GM18873 (cell line): Measurements from ENCODE around the gene CHST10.
"Not testable (repeated sequence)": the region's sequence is repeated elsewhere in the genome, so short reads cannot be mapped to it uniquely, and the experiment has no call there.

ENCODE experiments used
- ATAC-seq: cut with Tn5 transposase; IDR thresholded peaks from one replicate; pipeline ENCODE4 v1.9.1; 2021; ENCODE audit warnings: mild to moderate bottlenecking, moderate library complexity, moderate number of reproducible peaks; ENCODE audit not compliant: unreplicated experiment, low FRiP score

CHST10 gene

GRCh38 chr2:100344433-100344832 lies 73.0 kb downstream of the CHST10 start:
- no peak for ATAC-seq

- not testable (repeated sequence) for ATAC-seq
Measured at GRCh38 chr2:100342466-100342865, 75.0 kb downstream of the CHST10 start.
